ENCODE measurements around the gene SCN3B.

DNA sequence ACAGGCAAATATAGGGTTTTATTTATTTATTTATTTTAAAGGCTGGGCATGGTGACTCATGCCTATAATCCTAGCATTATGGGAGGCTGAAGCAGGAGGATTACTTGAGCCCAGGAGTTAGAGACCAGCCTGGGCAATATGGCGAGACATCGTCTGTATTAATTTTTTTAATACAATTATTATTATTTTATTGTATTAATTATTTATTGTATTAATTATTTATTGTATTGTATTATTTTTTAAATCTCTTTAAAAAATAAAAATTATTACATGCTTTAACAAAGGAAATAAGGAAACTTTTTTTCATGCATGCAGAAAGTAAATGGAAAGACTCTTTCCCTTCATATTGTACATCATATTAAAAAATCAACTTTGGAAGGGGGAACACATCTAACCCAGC lies 3.5 kb downstream of the SCN3B start:
- TF ChIP-seq, protein P1, sequence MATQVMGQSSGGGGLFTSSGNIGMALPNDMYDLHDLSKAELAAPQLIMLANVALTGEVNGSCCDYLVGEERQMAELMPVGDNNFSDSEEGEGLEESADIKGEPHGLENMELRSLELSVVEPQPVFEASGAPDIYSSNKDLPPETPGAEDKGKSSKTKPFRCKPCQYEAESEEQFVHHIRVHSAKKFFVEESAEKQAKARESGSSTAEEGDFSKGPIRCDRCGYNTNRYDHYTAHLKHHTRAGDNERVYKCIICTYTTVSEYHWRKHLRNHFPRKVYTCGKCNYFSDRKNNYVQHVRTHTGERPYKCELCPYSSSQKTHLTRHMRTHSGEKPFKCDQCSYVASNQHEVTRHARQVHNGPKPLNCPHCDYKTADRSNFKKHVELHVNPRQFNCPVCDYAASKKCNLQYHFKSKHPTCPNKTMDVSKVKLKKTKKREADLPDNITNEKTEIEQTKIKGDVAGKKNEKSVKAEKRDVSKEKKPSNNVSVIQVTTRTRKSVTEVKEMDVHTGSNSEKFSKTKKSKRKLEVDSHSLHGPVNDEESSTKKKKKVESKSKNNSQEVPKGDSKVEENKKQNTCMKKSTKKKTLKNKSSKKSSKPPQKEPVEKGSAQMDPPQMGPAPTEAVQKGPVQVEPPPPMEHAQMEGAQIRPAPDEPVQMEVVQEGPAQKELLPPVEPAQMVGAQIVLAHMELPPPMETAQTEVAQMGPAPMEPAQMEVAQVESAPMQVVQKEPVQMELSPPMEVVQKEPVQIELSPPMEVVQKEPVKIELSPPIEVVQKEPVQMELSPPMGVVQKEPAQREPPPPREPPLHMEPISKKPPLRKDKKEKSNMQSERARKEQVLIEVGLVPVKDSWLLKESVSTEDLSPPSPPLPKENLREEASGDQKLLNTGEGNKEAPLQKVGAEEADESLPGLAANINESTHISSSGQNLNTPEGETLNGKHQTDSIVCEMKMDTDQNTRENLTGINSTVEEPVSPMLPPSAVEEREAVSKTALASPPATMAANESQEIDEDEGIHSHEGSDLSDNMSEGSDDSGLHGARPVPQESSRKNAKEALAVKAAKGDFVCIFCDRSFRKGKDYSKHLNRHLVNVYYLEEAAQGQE (IDR thresholded peaks at IDR 0.05; ENCODE audit: insufficient read depth in 1 of 2, low read depth in 2 of 2, low read length in 2 of 2), result no peak
- TF ChIP-seq SIN3A (IDR thresholded peaks at IDR 0.05; ENCODE audit: borderline replicate concordance, insufficient read depth, low read length), result no peak
